ENCODE results near the gene P3H3.
A peak's percentile ranks its signal among the peaks of the same experiment; 100 is the strongest.

Gene P3H3

DNA sequence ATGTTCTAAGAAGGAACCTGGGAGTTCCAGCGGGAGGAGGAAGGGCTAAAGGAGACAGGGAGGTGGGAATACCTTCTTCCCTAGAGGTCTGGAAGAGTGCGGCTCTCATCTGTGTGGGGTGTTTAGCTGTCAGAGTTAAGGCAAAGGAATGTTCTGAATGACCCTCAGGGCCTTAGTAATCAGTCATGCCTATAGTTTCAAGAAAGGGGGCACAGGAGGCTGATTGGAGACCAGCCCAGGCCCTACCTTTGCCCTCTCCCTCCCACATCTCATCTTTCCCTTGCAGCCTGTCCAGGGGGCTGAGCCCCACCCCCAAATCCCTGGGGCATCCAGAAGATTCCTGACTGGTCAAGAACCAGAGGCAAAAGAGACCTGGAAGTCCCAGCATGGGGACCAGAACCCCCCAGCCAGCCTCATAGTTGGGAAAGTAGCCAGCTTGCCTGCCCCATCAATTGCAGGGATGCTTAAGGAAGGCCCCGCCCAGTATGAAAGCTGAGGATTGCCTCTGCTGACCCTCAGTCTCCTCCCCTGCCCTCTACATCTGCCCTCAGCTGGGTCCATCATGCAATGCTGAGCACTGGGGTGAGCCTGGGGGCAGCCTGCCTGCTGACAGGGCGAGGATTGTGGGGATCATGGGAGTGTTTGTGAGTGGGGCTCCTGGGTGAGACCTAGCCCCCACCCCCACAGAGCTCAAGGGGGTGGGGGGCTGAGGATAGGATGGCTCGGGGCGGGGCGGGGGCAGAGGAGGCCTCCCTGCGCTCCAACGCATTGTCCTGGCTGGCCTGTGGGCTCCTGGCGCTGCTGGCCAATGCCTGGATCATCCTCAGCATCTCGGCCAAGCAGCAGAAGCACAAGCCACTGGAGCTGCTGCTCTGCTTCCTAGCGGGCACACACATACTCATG lies 4.8 kb upstream of the P3H3 start:
- TF ChIP-seq, protein P1, sequence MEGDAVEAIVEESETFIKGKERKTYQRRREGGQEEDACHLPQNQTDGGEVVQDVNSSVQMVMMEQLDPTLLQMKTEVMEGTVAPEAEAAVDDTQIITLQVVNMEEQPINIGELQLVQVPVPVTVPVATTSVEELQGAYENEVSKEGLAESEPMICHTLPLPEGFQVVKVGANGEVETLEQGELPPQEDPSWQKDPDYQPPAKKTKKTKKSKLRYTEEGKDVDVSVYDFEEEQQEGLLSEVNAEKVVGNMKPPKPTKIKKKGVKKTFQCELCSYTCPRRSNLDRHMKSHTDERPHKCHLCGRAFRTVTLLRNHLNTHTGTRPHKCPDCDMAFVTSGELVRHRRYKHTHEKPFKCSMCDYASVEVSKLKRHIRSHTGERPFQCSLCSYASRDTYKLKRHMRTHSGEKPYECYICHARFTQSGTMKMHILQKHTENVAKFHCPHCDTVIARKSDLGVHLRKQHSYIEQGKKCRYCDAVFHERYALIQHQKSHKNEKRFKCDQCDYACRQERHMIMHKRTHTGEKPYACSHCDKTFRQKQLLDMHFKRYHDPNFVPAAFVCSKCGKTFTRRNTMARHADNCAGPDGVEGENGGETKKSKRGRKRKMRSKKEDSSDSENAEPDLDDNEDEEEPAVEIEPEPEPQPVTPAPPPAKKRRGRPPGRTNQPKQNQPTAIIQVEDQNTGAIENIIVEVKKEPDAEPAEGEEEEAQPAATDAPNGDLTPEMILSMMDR (IDR thresholded peaks at IDR 0.05; ENCODE audit: insufficient read depth, low read depth, low read length, missing control alignments) = no peak
- no peak overlapping the region for H3K4me3 ChIP-seq (ENCODE audit: low read depth, low read length)
- no peak for DNase-seq (ENCODE audit: low read depth)

GRCh38 chr12:6824085-6824775 lies 4.0 kb upstream of the P3H3 start:
- TF ChIP-seq, protein P1 (IDR thresholded peaks at IDR 0.05; ENCODE audit: insufficient read depth, low read depth, low read length, missing control alignments) = no peak
- H3K4me3 ChIP-seq (ENCODE audit: low read depth, low read length) = no peak overlapping the region
- no peak for DNase-seq (ENCODE audit: low read depth)

DNA sequence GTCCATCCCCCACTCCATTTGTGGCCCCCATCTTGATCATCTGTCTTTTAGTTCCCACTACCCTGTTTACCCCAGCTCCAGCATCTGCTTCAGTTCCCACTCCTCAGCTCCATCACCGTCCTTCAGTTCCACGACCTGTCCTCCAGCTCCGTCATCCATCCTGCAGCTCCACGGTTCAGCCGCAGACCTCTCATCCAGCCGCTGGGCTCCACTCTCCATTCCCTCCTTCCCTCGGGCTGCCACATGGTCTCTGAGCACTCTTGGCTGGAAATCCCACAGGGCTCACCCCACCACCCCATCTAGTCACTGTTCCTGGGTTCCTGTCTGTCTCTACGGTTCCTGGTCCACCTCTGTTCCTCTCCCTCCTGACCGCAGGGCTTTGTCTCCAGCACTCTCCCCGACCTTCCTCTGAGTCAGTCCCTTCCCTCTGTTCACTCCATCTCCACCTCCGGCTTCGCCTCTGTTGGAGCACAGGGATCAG lies 3.3 kb upstream of the P3H3 start:
- H3K4me3 ChIP-seq (ENCODE audit: low read depth, low read length) = no peak overlapping the region
- no peak for DNase-seq (ENCODE audit: low read depth)

GRCh38 chr12:6825398-6826124 lies 2.6 kb upstream of the P3H3 start:
- TF ChIP-seq, protein P1 (IDR thresholded peaks at IDR 0.05; ENCODE audit: insufficient read depth, low read depth, low read length, missing control alignments) = peak; percentile 96
- H3K4me3 ChIP-seq (ENCODE audit: low read depth, low read length) = no peak overlapping the region
- peak; percentile 72 for DNase-seq (ENCODE audit: low read depth)

More for the DNA sequence above, 3.3 kb upstream of the P3H3 start:
- TF ChIP-seq, protein P1 (IDR thresholded peaks at IDR 0.05; ENCODE audit: insufficient read depth, low read depth, low read length, missing control alignments) = no peak

DNA sequence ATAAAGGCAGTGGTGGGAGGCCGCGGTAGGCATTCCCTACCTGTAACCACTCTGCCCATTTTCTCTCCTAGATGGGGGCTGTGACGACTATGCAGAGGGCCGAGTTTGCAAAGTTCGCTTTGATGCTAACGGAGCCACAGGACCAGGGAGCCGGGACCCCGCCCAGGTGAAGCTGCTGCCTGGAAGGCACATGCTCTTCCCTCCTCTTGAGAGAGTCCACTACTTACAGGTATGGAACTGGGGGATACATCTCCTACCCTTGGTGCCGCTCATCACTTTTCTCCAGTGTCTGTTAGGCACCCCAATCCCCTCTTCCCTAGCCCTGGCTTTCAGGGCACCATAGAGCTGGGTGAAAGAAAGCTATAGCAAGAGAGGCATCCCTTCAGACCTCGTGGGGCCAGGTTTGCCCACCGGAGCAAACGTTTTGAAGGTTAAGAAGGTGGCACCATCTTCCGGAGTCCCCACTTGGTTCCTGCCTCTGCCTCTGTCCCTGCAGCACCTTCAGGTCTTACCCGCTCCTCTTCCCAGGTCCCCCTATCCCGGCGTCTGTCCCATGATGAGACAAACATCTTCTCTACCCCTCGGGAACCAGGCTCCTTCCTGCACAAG lies 2.0 kb upstream of the P3H3 start:
- H3K4me3 ChIP-seq (ENCODE audit: low read depth, low read length) = no peak overlapping the region
- TF ChIP-seq, protein P1 (IDR thresholded peaks at IDR 0.05; ENCODE audit: insufficient read depth, low read depth, low read length, missing control alignments) = no peak
- no peak for DNase-seq (ENCODE audit: low read depth)

- H3K4me3 ChIP-seq (ENCODE audit: low read depth, low read length) = no peak overlapping the region
- TF ChIP-seq, protein P1 (IDR thresholded peaks at IDR 0.05; ENCODE audit: insufficient read depth, low read depth, low read length, missing control alignments) = no peak
- DNase-seq (ENCODE audit: low read depth) = no peak
Observed at GRCh38 chr12:6826734-6827436, 1.3 kb upstream of the P3H3 start.
